Measurements from ENCODE around the gene CXCL17.

Gene CXCL17

DNA sequence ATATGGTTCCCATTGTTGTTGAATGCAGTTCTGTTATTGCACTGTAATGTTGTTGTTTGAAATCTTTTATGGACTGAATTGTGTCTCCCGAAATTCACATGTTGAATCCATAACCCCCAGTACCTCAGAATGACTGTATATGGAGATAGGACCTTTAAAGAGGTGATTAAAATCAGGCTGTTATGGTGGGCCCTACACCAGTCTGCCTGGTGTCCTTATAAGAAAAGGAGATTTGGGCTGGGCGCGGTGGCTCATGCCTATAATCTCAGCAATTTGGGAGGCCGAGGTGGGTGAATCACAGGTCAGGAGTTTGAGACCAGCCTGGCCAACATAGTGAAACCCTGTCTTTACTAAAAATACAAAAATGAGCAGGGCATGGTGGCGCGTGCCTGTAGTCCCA is 7.4 kb downstream of the CXCL17 start:
- H3K27ac ChIP-seq (replicated peaks), result no peak overlapping the region
- no peak for DNase-seq (ENCODE audit: low read depth in 1 of 2, low spot score in 1 of 2)
- H3K4me3 ChIP-seq (replicated peaks; ENCODE audit: insufficient read depth, low read length), result no peak overlapping the region
- TF ChIP-seq, protein P1, sequence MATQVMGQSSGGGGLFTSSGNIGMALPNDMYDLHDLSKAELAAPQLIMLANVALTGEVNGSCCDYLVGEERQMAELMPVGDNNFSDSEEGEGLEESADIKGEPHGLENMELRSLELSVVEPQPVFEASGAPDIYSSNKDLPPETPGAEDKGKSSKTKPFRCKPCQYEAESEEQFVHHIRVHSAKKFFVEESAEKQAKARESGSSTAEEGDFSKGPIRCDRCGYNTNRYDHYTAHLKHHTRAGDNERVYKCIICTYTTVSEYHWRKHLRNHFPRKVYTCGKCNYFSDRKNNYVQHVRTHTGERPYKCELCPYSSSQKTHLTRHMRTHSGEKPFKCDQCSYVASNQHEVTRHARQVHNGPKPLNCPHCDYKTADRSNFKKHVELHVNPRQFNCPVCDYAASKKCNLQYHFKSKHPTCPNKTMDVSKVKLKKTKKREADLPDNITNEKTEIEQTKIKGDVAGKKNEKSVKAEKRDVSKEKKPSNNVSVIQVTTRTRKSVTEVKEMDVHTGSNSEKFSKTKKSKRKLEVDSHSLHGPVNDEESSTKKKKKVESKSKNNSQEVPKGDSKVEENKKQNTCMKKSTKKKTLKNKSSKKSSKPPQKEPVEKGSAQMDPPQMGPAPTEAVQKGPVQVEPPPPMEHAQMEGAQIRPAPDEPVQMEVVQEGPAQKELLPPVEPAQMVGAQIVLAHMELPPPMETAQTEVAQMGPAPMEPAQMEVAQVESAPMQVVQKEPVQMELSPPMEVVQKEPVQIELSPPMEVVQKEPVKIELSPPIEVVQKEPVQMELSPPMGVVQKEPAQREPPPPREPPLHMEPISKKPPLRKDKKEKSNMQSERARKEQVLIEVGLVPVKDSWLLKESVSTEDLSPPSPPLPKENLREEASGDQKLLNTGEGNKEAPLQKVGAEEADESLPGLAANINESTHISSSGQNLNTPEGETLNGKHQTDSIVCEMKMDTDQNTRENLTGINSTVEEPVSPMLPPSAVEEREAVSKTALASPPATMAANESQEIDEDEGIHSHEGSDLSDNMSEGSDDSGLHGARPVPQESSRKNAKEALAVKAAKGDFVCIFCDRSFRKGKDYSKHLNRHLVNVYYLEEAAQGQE (IDR thresholded peaks at IDR 0.05; ENCODE audit: insufficient replicate concordance, low read depth), result no peak
- TF ChIP-seq POLR2AphosphoS5 (IDR thresholded peaks at IDR 0.05; ENCODE audit: low read depth), result no peak
- no peak for TF ChIP-seq SPI1 (IDR thresholded peaks at IDR 0.05; ENCODE audit: borderline replicate concordance, low read depth)
- TF ChIP-seq, protein P2, sequence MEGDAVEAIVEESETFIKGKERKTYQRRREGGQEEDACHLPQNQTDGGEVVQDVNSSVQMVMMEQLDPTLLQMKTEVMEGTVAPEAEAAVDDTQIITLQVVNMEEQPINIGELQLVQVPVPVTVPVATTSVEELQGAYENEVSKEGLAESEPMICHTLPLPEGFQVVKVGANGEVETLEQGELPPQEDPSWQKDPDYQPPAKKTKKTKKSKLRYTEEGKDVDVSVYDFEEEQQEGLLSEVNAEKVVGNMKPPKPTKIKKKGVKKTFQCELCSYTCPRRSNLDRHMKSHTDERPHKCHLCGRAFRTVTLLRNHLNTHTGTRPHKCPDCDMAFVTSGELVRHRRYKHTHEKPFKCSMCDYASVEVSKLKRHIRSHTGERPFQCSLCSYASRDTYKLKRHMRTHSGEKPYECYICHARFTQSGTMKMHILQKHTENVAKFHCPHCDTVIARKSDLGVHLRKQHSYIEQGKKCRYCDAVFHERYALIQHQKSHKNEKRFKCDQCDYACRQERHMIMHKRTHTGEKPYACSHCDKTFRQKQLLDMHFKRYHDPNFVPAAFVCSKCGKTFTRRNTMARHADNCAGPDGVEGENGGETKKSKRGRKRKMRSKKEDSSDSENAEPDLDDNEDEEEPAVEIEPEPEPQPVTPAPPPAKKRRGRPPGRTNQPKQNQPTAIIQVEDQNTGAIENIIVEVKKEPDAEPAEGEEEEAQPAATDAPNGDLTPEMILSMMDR (IDR thresholded peaks at IDR 0.05; ENCODE audit: insufficient read depth, low read length), result no peak
- no peak for TF ChIP-seq GABPA (IDR thresholded peaks at IDR 0.05; ENCODE audit: low read depth)
- H3K27me3 ChIP-seq (ENCODE audit: insufficient read depth, poor library complexity, severe bottlenecking), result no peaks in the 10 kb centered on the region

DNA sequence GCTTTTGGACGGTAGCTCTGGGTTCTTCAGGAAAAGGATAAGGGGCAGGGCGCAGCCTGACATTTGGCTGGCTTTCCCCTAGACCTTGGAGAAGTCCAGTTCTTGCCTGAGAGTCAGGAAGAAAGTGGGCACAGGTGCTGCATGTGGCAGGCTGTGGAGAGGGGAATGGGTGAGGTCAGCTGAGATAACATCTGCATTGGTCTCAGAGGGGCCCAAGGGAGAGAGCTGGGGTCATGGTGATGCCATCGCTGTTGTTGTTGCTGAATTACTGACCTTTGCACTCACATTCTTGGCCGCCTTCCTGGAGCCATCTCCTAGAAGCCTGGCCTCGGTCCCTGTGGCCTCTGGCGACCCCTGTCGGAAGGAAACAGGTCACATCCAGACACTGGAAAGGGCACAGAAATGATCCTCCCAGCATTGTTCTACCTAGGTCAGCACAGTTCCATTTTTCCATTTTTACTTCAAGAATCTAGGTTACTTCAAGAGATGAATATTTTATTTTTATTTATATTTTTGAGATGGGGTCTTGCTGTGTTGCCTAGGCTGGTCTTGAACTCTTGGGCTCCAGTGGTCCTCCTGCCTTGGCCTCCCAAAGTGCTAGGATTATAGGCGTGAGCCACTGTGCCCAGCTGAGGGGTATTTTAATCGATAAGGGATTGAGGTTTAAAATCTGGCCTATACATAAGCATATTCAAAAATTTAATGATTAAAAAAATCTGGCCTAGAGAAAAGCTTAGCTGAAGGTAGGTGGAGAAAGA is 9.1 kb downstream of the CXCL17 start:
- H3K27me3 ChIP-seq (ENCODE audit: insufficient read depth, poor library complexity, severe bottlenecking), result no peaks in the 10 kb centered on the region
- H3K4me3 ChIP-seq (replicated peaks; ENCODE audit: insufficient read depth, low read length), result no peak overlapping the region
- TF ChIP-seq, protein P1 (IDR thresholded peaks at IDR 0.05; ENCODE audit: insufficient replicate concordance, low read depth), result no peak
- TF ChIP-seq, protein P2 (IDR thresholded peaks at IDR 0.05; ENCODE audit: insufficient read depth, low read length), result peak; percentile 82
- H3K27ac ChIP-seq (replicated peaks), result no peak overlapping the region
- DNase-seq (ENCODE audit: low read depth in 1 of 2, low spot score in 1 of 2), result peak in 1 of 2 experiments; percentile 78

DNA sequence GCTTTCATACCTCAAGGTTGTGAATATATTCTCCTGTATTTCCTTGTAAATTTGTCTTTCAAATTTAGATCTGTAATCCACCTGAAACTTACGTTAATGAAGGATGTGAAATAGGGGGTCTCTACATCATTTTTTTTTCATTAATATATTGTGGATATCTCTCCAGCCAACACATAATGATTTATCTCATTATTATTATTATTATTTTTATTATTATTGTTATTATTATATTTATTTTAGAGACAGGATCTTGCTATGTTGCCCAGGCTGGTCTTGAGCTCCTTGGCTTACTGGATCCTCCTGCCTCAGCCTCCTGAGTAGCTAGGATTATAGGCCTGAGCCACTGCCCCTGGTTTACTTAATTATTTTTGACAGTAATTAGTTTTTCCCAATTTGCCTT is 11.3 kb downstream of the CXCL17 start:
- Histone ChIP-seq H3K27me3 (ENCODE audit: insufficient read depth, poor library complexity, severe bottlenecking) (no peaks in the 10 kb centered on the region), H3K27ac (replicated peaks) (no peak overlapping the region), H3K4me3 (replicated peaks; ENCODE audit: insufficient read depth, low read length) (no peak overlapping the region)
- TF ChIP-seq SPI1 (IDR thresholded peaks at IDR 0.05; ENCODE audit: borderline replicate concordance, low read depth) (no peak), GABPA (IDR thresholded peaks at IDR 0.05; ENCODE audit: low read depth) (no peak), POLR2AphosphoS5 (IDR thresholded peaks at IDR 0.05; ENCODE audit: low read depth) (no peak)
- TF ChIP-seq, protein P2 (IDR thresholded peaks at IDR 0.05; ENCODE audit: insufficient read depth, low read length), result no peak
- TF ChIP-seq, protein P1 (IDR thresholded peaks at IDR 0.05; ENCODE audit: insufficient replicate concordance, low read depth), result no peak
- no peak for DNase-seq (ENCODE audit: low read depth in 1 of 2, low spot score in 1 of 2)
